NCI-H526 (cell line): Measurements from ENCODE around the gene SH3BP1.
A peak's percentile ranks its signal among the peaks of the same experiment; 100 is the strongest.

ENCODE experiments used
- DNase-seq, 2 experiments: peaks; one replicate each; lab custom pipeline; 2025; lab: John Stamatoyannopoulos, UW

Gene SH3BP1

DNA sequence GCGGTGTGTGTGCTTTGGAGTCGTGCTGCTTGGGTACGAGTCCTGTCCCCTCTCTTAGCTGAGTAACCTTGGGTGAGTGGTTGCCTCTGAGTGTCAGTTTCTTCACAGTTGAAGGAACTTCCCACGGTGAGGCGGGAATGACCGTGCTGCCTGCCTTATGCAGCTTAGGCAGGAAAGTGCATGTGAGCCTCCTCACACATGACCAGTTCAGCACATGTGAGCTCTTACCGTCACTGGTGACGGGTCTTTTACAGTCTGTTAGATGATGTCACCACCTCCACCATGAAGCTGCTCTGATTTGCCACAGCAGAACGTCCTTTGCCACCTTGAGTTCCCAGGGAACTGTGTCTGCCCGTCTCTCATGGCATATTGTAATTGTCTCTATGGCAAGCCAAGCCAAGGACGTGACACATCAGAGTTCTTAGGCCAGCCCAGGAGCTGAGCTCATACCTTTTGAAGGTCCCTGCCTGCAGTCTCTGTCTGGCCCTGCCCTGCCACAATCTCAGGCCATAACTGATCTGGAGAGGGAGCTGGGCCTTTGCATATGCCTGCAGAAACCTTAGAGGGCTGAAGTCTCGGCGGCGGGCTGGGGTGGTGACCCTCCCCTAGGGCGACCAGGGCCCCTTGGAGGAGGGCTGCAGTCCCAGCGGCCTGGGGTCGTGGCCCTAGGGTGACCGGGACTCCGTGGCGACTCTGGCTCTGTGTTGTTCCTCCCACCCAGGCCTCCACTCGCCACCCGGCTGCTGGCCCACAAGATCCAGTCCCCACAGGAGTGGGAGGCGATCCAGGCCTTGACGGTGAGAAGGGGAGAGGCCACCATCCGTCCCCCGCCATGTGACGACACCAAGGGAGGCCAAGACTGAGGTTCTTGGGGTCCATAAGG is 23.0 kb upstream of the SH3BP1 start:
- DNase-seq: no peak

DNA sequence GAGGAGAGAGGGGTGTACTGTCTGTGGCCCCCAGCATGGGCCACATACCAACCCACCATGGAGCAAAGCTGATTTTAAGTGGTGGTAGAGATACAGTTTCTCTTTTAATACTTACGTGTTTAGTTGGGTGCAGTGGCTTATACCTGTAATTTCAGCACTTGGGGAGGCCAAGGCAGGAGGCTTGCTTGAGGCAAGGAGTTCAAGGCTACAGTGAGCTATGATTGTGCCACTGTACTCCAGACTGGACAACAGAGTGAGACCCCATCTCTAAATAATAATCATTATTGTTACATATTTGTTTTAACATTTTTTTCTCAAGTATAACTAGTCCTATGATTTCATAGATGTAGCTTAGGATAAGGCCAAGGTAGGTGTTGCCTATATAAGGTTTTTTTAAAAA is 22.0 kb upstream of the SH3BP1 start:
- no peak for DNase-seq

GRCh38 chr22:37618072-37618656 is 21.3 kb upstream of the SH3BP1 start:
- DNase-seq: no peak

GRCh38 chr22:37618674-37619073 is 20.8 kb upstream of the SH3BP1 start:
- DNase-seq: no peak

DNA sequence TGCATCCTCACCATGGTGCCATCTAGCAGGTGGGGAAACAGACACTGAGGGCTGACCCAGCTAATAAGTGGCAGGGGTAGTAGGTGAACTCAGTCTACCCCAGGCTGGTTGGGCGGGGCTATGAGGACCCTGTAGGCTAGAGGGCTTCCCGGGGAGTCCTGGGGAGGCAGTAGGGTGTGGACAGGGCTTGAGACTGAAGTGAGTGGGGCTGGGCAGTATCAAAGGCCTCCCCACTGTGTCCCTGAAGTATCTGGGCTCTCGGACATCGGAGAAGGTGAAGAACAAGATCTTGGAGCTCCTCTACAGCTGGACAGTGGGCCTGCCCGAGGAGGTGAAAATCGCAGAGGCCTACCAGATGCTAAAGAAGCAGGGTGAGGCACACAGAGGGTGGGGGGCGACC is 19.5 kb upstream of the SH3BP1 start:
- DNase-seq: no peak

DNA sequence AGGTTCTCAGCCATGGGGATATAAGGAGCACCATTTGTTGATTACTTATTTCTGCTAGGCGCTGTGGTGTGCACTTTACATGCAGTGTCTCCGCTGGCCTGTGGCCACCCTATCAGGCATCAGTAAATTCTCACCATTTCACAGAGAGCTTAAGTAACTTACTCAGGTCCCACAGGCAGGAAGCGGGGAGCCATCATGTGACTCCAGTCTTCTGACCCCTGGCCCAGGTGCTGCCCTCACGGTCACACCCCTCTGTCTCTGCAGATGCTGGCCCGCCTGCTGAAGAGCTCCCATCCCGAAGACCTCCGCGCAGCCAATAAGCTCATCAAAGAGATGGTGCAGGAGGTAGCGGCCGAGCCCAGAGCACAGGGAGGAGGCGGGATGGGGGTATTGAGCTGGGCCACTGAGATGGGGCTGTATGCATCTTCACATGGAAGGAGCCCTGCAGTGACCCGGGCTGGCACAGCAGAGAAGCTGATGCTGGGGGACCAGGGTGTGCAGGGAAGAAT is 18.1 kb upstream of the SH3BP1 start:
- no peak for DNase-seq

DNA sequence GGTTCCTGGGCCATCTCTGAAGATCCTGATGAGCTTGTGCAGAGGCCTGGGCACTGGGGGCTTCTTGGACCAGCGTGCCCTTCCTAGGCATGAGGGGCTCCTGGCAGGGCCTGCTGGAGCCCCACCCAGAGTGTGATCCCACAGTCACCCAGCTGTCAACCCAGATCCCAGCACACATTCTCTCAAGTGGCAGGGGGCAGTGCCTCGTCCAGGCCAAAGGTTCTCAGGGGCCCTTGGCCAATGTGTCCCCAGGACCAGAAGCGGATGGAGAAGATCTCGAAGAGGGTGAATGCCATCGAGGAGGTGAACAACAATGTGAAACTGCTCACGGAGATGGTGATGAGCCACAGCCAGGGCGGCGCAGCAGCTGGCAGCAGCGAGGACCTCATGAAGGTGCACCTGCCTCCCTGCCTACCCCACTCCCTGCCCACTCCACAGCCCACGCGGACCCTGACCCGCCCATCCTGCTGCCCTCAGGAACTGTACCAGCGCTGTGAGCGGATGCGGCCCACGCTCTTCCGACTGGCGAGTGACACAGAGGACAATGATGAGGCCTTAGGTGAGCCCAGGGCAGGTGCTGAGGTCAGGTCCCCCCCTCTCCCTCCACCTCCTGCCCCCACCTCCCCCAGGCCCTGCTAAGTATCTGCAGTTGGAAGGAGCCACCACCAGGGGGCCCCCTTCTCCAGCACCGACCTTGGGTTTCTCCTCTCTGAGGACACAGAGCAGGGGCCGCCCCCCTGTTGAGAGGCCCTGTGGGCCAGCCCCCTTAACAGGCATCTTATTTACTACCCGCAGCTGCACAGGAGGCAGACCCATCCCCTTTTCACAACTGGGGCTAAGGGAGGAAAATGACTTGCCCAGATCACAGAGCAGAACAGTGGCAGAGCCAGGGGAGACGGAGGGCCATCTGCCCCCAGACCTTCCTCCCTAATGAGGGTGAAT is 16.1 kb upstream of the SH3BP1 start:
- DNase-seq: peak; percentile 8 to 46

DNA sequence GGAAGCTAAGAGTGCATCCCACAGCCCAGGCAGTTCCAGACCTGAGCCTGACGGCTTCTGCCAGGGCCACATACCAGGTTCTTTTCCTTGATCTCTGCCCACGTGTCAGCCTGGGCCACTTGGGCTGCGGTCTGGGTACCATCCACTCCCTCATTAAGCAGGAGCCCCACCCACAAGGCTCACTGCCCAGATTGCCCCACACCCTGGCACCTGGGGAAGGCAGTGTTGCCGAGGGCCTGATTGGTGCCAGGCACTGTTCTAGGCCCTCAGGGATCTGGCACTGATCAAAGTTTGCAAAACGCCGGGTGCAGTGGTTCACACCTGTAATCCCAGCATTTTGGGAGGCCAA is 15.5 kb upstream of the SH3BP1 start:
- DNase-seq: no peak

- DNase-seq: no peak
Observed at GRCh38 chr22:37624876-37625275, 14.6 kb upstream of the SH3BP1 start.

- DNase-seq: no peak
Observed at GRCh38 chr22:37625737-37626136, 13.7 kb upstream of the SH3BP1 start.

GRCh38 chr22:37626144-37626543 is 13.3 kb upstream of the SH3BP1 start:
- no peak for DNase-seq

DNA sequence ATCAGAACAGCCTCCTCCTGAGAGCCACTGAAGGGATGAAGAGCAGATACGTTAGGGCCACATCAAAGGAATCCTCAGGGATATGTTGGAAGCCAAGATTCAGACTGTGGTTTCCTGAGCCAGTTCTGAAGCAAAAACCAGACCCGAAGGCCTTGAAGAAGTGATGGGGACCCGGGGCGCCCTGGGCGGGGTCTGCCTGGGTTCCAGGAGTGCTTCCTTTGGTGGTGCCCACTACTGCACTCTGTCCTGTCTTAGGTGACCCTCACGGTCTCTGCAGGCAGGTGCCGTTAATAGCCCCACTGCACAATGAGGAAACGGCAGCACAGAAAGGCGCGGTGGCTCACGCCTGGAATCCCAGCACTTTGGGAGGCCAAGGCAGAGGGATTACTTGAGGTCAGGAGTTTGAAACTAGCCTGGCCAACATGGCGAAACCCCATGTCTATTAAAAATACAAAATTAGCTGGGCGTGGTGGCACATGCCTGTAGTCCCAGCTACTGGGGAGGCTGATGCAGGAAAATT is 12.9 kb upstream of the SH3BP1 start:
- DNase-seq: no peak

DNA sequence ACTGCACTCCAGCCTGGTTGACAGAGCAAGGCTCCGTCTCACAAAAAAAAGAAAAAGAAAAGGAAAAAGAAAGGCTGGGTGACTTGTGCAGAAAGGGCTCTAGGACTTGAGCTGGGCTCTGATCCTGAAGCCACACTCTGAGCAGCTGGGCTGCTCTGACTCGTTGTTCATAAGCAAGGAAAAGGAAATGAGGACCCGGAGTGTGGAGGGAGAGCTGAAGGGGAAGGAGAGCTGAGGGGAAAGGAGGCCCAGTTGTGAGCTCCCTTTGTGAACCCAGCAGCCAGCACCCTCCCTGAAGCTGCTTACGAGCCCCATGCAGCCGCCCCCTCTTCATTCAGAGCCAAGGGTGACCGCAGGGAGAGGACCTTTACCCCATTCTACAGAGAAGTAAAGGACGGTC is 12.3 kb upstream of the SH3BP1 start:
- DNase-seq: no peak

- no peak for DNase-seq
Observed at GRCh38 chr22:37627545-37627944, 11.9 kb upstream of the SH3BP1 start.

- no peak for DNase-seq
Observed at GRCh38 chr22:37628830-37629229, 10.6 kb upstream of the SH3BP1 start.

DNA sequence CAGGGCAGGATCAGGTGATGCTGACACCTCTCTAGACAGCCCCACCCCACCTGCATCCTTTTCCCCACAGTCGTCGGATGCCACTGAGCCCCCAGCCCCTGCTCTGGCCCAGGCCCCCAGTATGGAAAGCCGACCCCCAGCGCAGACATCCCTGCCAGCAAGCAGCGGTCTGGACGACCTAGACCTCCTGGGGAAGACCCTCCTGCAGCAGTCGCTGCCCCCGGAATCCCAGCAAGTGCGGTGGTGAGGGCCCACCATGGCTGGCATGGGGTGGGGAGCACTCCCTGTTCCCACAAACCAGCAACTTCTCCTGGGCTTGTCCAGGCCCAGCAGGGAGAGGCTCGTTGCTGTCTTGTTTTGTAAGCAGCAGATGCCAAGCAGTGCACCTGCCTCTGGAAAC is 9.5 kb upstream of the SH3BP1 start:
- no peak for DNase-seq

DNA sequence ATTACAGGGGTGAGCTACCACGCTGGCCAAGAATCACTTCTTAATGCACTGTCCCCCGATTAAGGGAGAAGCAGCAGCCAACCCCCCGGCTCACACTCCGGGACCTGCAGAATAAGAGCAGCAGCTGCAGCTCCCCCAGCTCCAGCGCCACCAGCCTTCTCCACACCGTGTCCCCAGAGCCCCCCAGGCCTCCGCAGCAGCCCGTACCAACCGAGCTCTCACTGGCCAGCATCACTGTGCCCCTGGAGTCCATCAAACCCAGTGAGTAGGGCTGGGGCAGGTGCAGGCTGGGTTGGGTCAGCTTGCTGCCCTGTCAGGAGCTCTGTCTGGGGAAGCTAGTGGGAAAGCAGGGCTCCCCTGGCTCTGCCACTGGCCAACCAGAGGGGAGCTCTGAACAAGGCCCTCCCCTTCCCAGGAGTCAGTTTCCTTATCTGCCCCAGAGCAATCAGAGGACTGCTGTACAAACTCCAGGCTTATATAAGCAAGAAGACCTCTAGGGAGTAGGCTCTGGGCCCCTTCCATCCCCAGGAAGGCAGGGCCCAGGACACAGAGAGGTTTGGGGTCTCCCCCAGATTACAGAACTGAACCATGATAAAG is 8.5 kb upstream of the SH3BP1 start:
- DNase-seq: no peak

GRCh38 chr22:37631448-37632173 is 7.9 kb upstream of the SH3BP1 start:
- no peak for DNase-seq

DNA sequence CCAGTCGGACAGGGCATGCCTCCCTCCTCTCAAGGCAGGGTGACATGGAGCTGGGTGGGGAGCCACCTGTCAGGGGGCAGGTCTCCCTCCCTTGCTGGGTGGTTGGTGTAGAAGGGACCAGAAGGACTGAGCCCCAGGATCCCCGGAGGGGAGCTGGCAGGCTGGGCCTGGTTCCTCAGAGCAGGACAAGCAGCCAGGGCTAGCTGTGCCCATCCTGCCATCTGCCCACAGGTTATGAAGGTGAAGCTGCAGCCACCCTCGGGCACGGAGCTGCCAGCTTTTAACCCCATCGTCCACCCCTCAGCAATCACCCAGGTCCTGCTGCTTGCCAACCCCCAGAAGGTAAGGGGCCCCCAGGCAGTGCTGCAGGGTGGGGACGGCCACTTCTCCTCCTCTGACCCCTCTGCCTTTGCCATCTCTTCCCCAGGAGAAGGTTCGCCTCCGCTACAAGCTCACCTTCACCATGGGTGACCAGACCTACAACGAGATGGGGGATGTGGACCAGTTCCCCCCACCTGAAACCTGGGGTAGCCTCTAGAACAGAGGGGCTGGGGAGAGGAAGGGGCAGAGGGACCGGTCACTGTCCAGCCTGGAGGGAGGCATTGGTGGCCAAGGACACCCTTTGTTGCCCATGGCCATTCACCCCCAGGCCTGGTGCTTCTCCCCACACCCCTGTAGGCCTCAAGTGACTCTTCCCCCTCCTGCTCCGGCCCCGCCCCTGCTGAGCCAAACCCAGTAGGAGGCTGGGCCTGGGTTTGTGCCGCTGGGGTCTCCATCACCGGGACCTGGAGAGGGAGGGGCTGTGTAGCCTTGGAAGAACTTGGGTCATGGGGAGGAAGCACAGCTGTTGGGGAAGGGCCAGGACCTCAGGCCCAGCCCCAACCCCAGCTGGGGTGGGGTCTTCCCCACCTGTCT is 7.0 kb upstream of the SH3BP1 start:
- no peak for DNase-seq

GRCh38 chr22:37633089-37633624 is 6.3 kb upstream of the SH3BP1 start:
- no peak for DNase-seq
